NCI-H187 treated with DMSO at 0.1 percent for 48 hours (cell line): ENCODE measurements around the gene KCNQ1.

ENCODE experiments used
- DNase-seq: peaks from one replicate; lab custom pipeline; 2025; lab: John Stamatoyannopoulos, UW

Gene KCNQ1

DNA sequence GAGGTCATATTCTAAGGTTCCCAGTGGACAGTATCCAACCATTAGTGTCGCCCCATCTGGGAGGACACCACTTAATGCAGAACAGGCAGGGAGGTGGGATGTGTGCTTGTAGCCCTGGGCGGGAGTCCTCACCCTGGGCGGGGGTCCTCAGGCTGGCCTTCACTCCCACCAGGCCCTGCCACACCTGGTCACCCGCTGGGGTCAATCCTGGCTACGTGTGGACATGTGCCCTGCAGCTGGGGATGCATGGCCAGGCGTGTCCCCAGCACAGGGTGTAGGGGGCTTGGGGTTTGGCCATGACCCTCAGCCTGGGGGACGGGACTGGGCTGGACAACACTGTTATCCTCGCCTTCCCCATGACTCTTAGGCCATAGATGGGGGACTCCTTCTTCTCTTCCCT, 19.3 kb upstream of the KCNQ1 start:
- DNase-seq, result no peak

DNA sequence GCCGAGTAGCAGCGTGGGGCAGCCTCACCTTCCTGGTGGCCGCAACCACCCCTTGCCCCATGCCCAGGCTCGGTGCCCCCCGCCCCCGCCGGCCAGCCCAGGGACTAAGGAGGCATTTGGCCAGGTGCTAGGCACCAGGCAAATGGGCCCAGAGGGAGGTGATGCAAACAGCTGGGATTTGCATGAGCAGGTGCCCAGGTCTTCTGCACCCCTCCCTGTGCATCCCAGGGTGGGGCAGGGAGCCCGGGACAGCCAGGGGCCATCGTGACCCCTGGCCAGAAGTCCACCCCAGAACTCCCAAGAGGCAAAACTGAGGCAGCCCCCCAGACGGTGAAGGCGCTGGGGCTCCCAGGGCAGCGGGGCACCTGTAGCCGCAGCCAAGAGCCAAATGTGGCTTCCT, 18.6 kb upstream of the KCNQ1 start:
- no peak for DNase-seq

DNA sequence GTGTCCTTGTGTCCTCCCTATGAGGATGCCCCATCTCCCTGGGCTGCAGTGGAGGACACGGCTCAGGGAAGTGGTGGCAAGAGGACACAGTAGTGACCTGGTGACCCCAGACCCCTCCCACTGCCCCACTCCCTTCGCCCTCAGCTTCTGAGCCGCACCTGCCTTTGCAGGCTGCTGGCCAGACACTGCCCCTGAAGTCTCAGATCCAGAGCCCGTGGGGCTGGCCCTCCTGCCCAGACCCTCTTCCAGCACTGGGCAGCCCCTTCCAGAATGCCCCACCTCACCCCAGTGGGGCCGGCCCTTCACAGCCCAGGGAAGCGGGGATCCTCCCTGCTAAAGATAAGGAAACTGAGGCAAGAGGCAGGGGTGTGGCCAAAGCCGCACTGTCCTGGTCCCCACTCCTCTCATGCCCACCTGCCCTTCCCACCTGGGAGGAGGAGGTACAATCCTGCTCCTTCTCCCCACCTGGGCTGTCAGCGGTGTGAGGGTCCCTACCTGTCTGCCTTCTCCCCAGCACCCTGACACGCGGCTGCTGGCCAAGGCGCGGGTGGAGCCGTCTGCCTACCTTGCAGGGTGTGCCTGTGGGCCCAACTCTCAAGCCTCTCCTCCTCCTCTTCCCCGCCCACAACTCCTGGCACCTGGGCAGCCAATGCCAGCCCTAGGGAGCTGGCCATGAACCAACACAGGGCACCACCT, 17.8 kb upstream of the KCNQ1 start:
- no peak for DNase-seq

DNA sequence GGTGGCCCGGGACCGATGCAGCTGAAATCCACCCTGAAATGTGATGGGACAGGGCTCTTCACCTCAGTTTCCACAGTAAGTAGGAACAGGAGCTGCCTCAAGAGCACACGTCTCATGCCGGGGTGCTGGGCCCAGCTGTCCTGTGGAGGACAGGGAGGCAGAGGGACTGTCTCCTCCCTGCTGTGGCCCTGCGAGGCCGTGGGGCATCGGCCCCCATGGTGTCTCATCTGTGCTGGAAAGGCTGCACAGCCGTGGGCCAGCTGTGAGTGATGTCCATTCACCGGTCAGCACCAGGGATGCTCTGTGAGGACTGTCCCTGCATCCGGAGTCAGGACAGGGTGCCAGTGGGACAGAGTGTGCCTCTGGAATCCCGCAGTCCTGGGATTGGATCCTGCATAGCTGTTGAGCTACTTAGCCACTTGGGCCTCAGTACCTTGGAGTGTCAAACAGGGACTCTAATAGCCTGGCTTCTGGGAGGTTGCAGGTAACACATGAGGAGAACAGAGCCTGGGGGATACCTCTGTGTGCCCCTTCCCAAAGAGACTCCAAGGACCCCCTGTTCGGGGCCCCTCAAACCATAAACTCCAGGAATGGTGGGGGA, 17.0 kb upstream of the KCNQ1 start:
- DNase-seq, result no peak

DNA sequence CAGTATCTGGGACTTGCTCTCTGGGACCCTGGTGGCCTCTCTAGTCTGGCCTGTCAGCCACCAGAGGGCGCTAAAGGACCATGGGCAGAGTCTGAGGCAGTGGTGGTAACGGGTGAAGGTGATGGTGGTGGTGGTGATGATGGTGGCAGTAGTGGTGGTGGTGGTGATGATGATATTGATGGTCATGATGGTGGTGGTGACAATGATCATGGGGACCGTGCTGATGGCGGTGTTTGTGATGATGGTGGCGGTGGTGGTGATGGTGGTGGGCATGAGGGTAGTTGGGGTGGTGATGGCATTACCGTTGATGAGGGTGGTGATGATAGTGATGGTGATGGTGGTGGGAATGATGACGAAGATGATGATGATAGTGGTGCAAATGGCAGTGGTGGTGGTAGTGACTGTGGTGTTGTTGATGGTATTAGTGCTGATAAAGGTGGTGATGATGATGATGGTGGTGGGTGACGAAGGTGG, 16.4 kb upstream of the KCNQ1 start:
- DNase-seq, result no peak

DNA sequence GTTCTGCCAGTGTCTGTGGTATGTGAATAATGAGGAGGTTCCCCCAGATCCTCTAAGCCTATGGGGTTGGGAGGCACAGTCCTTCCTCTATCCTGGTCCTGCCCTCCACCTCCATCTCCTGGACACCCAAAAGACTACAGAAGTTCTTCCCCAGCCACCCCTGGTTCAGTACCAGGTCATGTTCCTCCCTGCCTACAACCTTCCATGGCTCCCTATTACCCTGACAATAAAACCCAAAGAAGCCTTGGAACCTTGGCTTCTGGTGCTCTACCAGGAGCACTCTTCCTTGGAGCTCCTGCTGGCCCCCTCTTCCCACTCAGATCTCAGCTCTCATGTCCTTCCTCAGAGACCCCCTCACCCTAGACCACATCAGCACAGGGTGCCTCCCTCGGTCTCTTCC, 13.4 kb upstream of the KCNQ1 start:
- no peak for DNase-seq

DNA sequence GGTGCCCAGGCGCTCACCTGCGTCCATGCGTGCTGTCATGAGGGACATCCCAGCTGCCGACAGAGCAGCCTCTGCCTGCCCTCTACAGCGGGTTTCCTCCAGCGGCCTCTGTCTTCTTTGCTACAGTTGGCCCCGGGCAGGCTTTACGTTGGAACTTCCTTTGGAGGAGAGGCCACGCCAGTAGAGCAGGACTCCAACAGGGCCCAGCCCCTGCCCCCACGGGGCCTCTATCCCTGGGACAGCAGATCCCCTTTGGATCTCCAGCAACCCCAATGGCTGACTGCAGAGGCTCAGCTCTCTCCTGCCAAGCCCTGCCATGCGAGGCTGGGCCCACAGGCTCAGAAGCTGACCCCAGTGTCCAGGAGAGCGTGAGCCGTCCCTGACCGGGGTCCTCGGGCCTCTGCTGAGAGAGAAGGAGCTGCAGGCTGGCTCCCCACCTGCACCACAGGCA, 12.6 kb upstream of the KCNQ1 start:
- no peak for DNase-seq

DNA sequence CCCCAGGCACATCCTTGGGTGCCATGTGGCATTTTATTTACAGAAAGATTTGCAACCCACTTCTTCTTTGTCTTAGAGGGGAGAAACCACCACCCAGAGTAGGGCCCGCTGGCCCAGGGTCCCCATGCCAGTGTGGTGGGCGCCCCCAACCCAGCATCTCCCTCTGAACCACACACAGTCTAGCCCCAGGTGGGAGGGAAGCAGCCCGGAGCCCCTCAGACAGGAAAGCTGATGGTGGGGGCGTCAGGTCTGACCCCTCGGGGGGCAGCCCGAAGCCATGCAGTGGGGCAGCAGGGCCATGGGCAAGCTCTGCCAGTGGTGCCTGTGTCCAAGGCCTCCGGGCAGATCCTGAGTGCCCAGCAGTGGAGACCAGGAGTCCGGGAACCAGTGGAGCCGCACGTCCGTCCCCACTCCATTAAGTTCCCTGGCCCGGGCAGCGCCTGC, 12.2 kb upstream of the KCNQ1 start:
- no peak for DNase-seq

DNA sequence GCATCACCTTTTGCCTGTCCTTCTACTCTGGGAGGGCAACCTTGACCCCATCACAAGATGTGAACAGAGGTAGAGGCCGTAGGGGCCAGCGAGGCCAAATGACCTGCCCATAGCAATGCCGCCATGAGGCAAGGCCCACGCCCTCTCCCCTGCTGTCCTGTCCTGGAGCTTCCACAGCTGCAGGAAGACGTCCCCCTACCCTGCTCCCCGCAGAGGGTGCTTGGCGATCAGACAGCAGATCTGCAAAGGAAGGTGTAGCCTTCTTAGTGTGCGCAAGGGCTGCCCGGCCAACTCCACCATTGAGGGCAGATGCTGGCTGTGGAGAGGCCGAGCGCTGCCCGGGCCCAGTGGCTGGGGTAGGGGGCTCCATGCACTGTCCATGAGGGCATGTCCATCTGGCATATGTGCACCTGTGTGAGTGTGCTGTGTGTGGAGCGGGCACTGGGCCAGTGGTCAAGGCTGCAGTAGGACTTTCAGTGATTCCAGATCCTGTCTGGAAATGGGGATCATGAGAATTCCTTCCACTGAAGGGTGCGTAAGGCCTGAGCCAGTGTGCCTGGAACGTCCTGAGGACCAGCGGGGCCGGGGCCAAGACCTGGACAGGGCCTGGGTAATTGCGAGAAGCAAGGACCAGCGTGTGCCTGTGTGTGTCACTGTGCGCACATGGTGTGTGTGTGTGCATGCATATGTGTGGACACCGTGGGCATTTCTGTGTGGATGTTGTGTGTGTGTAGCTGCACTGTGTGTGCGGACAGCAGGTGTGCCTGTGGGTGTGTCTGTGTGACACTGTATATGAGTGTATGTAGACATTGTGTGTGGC, 11.5 kb upstream of the KCNQ1 start:
- no peak for DNase-seq

DNA sequence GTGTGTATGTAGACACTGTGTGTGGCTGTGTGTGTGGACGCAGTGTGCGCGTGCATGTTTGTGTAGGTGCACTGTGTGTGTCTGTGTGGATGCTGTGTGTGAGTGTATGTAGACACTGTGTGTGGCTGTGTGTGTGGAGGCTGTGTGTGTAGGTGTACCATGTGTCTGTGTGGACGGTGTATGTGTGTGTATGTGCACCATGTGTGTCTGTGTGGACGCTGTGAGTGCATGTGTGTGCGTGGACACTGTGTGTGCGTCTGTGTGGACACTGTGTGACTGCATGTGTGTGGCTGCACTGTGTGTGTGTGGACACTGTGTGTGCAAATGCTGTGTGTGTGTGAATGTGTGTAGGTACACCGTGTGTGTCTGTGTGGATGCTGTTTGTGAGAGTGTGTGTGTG, 10.8 kb upstream of the KCNQ1 start:
- DNase-seq, result no peak

DNA sequence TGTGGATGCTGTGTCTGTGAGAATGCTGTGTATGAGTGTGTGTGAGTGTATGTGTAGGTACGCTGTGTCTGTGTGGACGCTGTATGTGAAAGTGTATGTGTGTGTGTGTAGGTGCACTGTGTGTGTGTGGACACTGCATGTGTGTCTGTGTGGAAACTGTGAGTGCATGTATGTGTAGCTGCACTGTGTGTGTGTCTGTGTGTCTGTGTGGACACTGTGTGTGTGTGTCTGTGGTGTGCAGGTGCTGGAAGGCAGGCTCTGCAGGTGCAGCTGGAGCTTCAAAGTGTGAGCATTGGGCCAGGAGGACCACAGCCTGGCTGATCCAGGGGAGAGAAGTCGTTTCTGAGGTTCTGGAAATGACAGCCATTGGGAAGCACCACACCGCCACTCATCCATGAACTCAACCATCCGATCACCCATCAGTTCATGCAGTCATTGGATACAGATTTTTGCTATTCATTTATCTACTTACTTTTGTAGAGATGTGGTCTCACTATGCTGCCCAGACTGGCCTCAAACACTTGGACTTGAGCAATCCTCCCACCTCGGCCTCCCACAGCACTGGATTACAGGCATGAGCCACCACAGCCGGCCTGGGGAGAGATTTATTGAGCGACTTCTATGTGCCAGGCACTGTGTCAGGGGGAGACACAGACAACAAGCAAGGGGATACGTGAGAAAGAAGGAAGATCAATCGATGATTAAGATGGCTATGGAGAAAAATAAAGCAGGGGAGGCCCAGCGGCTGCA, 10.1 kb upstream of the KCNQ1 start:
- DNase-seq, result no peak

DNA sequence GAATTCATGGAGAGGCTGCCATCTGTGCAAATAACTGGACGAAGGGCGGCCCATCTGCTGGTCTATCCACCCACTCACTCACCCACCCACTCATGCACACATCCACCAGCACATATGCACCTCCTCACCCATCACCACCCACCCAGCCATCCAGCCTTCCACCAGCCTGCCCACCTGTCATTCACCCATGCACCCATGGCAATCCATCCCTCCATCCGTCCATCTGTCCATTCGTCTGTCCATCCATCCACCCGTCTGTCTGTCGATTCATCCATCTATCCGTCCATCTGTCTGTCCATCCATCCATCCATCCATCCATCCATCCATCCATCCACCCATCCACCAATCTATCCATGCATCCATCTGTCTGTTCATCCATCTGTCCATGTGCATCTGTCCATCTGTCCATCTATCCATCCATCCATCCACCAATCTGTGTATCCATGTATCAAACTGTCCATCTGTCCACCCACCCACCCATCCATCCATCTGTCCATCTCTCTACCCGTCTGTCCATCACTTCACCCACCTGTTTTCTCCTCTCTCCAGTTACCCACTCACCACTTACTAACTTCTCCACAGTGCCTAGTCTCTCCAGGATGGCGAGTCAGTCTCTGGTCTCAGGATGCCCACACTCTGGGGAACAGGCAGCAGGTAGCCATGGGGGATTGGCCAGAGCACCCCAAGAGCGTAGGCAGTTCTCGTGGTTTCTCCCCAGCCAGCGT, 9.4 kb upstream of the KCNQ1 start:
- DNase-seq, result no peak

DNA sequence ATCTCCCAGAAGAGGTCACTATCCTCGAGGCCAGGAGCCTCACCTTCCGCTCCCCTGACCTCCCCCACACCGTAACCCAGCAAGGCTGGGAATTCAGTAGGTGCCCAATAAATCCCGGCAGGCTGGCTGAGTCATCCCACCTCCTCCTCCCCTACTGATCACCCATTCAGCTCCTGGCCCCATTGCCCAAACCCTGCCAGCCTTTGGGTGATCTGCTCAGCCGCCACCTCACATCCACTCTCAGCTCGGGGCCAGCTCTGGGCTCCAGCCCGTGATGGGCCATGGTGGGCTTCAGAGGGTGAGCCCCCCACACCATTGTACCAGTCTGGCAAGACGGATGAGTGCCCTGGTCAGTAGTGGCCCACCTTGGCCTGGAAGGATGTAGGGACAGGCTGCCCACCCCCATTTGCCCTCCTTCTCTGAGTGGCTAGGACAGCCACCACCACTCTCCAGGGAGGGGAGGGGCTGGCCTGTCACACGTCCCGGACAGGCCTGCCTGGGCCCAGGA, 8.7 kb upstream of the KCNQ1 start:
- no peak for DNase-seq

DNA sequence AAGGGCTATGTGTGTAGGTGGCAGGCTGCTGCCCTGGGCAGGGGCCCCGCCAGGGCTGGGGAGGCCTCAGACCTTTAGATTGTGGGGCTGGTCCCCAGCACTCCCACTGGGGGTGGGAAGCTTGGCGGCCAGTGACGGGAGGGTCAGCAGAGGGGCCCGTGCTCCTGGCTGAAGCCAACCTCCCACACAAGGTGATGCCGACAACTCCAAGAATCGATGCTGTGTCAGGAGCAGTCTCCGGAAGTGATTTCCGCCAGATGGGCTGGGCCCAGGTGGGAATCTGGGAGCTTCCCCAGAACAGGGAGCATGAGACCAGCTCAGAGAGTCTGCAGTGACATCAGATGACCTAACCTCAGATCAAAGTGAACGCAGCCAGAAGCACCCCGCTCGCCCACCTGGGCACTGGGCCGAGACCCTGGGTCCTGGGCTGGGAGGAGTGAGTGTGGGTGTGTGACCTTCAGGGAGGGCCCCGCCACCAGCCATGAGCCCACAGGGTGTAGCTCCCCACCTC, 8.2 kb upstream of the KCNQ1 start:
- no peak for DNase-seq

DNA sequence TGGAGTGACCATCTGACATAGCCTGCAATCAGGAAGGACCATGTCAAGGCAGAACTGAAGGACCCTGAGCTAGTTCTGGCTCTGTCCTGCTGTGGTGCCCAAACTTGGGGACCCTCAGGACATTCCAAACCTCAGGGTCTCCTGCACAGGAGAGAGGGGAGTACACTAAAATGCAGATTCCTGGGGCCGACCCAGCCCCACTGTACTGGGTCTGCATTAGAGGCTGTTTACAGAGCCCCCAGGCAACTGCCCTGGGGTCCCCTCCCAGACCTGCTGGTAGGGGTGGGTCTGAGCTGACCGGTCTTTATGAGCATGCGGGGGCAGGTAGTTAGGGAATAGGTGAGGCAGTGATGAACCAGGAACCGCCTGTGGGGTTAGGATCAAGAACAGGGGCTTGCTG, 7.3 kb upstream of the KCNQ1 start:
- DNase-seq, result no peak

DNA sequence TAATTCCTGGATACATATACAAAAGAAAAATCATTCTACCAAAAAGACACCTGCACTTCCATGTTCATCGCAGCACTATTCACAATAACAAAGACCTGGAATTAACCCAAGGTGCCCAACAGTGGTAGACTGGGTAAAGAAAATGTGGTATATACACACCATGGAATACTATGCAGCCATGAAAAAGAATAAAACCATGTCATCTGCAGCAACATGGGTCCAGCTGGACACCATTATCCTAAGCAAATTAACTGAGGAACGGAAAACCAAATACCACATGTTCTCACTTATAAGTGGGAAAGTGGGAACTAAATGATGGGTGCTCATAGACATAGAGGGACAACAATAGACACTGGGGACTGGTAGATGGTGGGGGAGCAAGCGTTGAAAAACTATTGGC, 5.0 kb upstream of the KCNQ1 start:
- DNase-seq, result no peak

DNA sequence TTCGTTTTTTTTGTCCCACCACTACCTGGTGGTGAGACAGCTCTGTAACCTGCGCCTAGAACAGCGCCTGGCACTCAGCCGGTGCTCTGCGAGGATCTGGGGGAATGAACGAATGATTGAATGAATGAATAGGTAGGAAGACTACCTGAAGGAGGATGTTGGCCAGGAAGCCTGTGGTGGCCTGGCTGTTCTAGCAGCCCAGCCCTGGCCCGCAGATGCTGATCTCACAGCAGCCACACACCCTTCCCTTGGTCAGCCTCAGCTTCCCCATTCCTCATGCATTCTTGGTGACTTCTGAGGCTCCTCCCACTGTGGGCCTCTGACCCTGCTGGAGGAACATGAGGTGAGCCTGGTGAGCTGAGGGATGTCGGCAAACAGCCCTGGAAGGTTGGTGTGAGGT, 4.2 kb upstream of the KCNQ1 start:
- no peak for DNase-seq

DNA sequence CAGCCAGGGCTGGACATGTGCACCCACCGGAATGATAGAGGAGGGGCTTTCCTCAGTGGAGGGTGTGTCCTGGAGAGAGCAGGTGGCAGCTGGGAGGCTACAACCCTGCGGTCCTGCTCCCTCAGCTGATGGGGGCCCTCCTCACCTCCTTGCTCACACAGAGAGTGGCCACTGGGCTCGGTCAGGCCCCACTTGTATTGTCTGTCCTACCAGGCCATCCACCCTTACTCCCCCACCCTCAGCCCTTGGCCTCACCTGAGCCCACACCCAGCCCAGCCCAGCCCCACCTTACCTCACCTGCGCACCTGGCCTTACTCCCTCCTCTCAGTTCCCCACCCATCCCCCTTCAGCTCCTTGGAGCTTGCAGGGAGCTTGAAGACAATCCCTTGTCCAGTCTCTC, 3.6 kb upstream of the KCNQ1 start:
- DNase-seq, result no peak

DNA sequence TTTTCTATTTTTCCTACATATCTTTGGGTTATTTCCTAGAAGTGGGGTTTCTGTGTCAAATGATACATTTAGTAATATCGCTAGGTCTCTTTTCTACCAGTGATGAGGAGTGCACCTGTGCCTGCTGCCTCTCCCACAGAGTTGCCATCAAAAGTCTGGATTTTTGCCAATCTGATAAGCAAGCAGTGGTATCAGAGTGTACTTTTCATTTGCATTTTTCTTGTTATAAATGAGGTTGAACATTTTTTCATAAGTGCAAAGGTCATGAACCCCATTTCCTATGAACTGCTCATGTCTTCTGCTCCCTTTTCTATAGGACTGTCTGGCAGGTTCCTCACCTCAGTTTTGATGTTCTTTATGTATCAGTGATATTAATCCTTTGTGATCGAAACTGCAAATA, 2.2 kb upstream of the KCNQ1 start:
- no peak for DNase-seq

DNA sequence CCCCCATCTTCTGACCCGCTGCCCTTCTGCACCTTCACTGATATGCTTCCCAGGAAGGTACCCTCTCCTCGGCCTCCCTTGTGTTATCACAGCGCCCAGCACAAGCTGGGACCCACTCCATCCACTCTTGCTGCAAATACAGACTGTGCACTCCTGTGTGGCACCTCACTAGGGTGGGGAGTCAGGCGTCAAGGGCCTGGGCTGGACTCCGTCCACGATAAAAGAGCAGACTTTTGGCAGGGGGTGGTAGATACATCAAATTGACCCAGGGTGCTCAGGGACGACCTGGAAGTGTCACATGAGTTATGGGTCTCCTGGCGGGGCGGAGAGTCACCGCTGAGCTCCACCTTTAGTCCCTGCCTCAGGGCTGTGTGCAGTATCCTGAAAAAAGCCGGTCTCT, 1.4 kb upstream of the KCNQ1 start:
- no peak for DNase-seq
